NCI-H82 treated with DMSO at 0.1 percent for 48 hours (cell line): ENCODE data around the gene TOB1.

ENCODE experiments used
- DNase-seq: peaks from one replicate; lab custom pipeline; 2025; ENCODE audit not compliant: unreplicated experiment; lab: John Stamatoyannopoulos, UW

TOB1 gene

GRCh38 chr17:50833510-50834428 is 32.4 kb downstream of the TOB1 start:
- peak; percentile 87 for DNase-seq

- DNase-seq: no peak
Measured at GRCh38 chr17:50832864-50833381, 33.2 kb downstream of the TOB1 start.

GRCh38 chr17:50832267-50832863 is 33.8 kb downstream of the TOB1 start:
- DNase-seq: no peak

- DNase-seq: no peak
Measured at GRCh38 chr17:50831471-50831928, 34.7 kb downstream of the TOB1 start.

GRCh38 chr17:50830994-50831393 is 35.2 kb downstream of the TOB1 start:
- peak; percentile 90 for DNase-seq

GRCh38 chr17:50830352-50830751 is 35.8 kb downstream of the TOB1 start:
- no peak for DNase-seq

GRCh38 chr17:50829332-50829731 is 36.8 kb downstream of the TOB1 start:
- no peak for DNase-seq

GRCh38 chr17:50828508-50829170 is 37.5 kb downstream of the TOB1 start:
- no peak for DNase-seq

- no peak for DNase-seq
Measured at GRCh38 chr17:50825188-50825587, 41.0 kb downstream of the TOB1 start.

GRCh38 chr17:50824429-50824828 is 41.7 kb downstream of the TOB1 start:
- DNase-seq: no peak

GRCh38 chr17:50822550-50822949 is 43.6 kb downstream of the TOB1 start:
- no peak for DNase-seq

GRCh38 chr17:50820651-50821050 is 45.5 kb downstream of the TOB1 start:
- no peak for DNase-seq

GRCh38 chr17:50818921-50819657 is 47.1 kb downstream of the TOB1 start:
- no peak for DNase-seq

GRCh38 chr17:50818261-50818660 is 47.9 kb downstream of the TOB1 start:
- no peak for DNase-seq

- DNase-seq: no peak
Measured at GRCh38 chr17:50817838-50818237, 48.3 kb downstream of the TOB1 start.

GRCh38 chr17:50816771-50817751 is 49.1 kb downstream of the TOB1 start:
- no peak for DNase-seq

- no peak for DNase-seq
Measured at GRCh38 chr17:50816271-50816670, 49.9 kb downstream of the TOB1 start.

GRCh38 chr17:50815400-50815799 is 50.8 kb downstream of the TOB1 start:
- no peak for DNase-seq

GRCh38 chr17:50813583-50813982 is 52.6 kb downstream of the TOB1 start:
- DNase-seq: no peak
